Measurements from ENCODE around the gene GARIN5B. TPM values are rescaled to one million over a fixed set of nuclear protein-coding genes. Genes with fewer than 3 reads are reported as not detected.

Gene GARIN5B
- total RNA-seq, 2 donors from 2014 or later = not detected

Other genes with a start within 250 kb of the GARIN5B start
- 10 to 100 TPM; 74.5 to 94.8 TPM for gene PPP1R12C, start 245.6 kb downstream of the GARIN5B start, total RNA-seq
- gene TNNT1, start 214.1 kb downstream of the GARIN5B start, total RNA-seq = not detected
- gene TNNI3, start 205.5 kb downstream of the GARIN5B start, total RNA-seq = not detected
- gene DNAAF3, start 196.6 kb downstream of the GARIN5B start, total RNA-seq = under 1 TPM in 1 of 2 donors, not detected in 1; 0.35 TPM
- gene SYT5, start 183.0 kb downstream of the GARIN5B start, total RNA-seq = not detected
- not detected for gene PTPRH, start 153.8 kb downstream of the GARIN5B start, total RNA-seq
- 10 to 100 TPM in 1 of 2 donors, 1 to 10 TPM in 1; 8.5 to 11.3 TPM for gene TMEM86B, start 134.5 kb downstream of the GARIN5B start, total RNA-seq
- gene PPP6R1, start 104.2 kb downstream of the GARIN5B start, total RNA-seq = 100 to 1,000 TPM; 156 to 319 TPM
- gene HSPBP1, start 83.2 kb downstream of the GARIN5B start, total RNA-seq = 10 to 100 TPM; 20.8 to 56.6 TPM
- gene BRSK1, start 79.3 kb downstream of the GARIN5B start, total RNA-seq = 10 to 100 TPM in 1 of 2 donors, 1 to 10 TPM in 1; 6.3 to 13.7 TPM
- under 1 TPM; 0.39 to 0.56 TPM for gene TMEM150B, start 37.9 kb downstream of the GARIN5B start, total RNA-seq
- gene KMT5C, start 23.4 kb downstream of the GARIN5B start, total RNA-seq = 10 to 100 TPM; 15.6 to 25.3 TPM
- gene COX6B2, start 8.5 kb downstream of the GARIN5B start, total RNA-seq = under 1 TPM; 0.15 to 0.50 TPM
- gene IL11, start 7.2 kb upstream of the GARIN5B start, total RNA-seq = under 1 TPM; 0.15 to 0.95 TPM
- gene TMEM190, start 13.6 kb upstream of the GARIN5B start, total RNA-seq = not detected
- gene TMEM238, start 21.0 kb upstream of the GARIN5B start, total RNA-seq = 10 to 100 TPM in 1 of 2 donors, 1 to 10 TPM in 1; 7.2 to 11.5 TPM
- gene RPL28, start 22.7 kb upstream of the GARIN5B start, total RNA-seq = 1,000 to 10,000 TPM; 2,155 to 2,438 TPM
- gene UBE2S, start 44.5 kb upstream of the GARIN5B start, total RNA-seq = 100 to 1,000 TPM; 183 to 343 TPM
- gene SHISA7, start 80.0 kb upstream of the GARIN5B start, total RNA-seq = under 1 TPM in 1 of 2 donors, not detected in 1; 0.11 TPM
- gene ISOC2, start 98.4 kb upstream of the GARIN5B start, total RNA-seq = 10 to 100 TPM; 21.2 to 39.5 TPM
- gene C19orf85, start 101.5 kb upstream of the GARIN5B start, total RNA-seq = not detected
- 10 to 100 TPM; 11.1 to 11.3 TPM for gene ZNF628, start 113.4 kb upstream of the GARIN5B start, total RNA-seq
- 10 to 100 TPM in 1 of 2 donors, 1 to 10 TPM in 1; 7.1 to 12.3 TPM for gene NAT14, start 121.9 kb upstream of the GARIN5B start, total RNA-seq
- gene SSC5D, start 125.2 kb upstream of the GARIN5B start, total RNA-seq = under 1 TPM; 0.41 to 0.69 TPM
- gene SBK2, start 173.9 kb upstream of the GARIN5B start, total RNA-seq = not detected
- not detected for gene SBK3, start 182.3 kb upstream of the GARIN5B start, total RNA-seq
- 1 to 10 TPM; 4.7 to 6.5 TPM for gene ZNF579, start 217.6 kb upstream of the GARIN5B start, total RNA-seq
- gene FIZ1, start 236.3 kb upstream of the GARIN5B start, total RNA-seq = 10 to 100 TPM in 1 of 2 donors, 1 to 10 TPM in 1; 8.7 to 12.9 TPM
- 10 to 100 TPM; 20.1 to 25.3 TPM for gene ZNF524, start 237.0 kb upstream of the GARIN5B start, total RNA-seq
- gene ZNF865, start 242.4 kb upstream of the GARIN5B start, total RNA-seq = 10 to 100 TPM; 11.9 to 13.2 TPM